H1 (cell line): Measurements from ENCODE around the gene FAN1. TPM values are rescaled to one million over a fixed set of nuclear protein-coding genes. Genes with fewer than 3 reads are reported as not detected.

Experiments
- CTCF ChIA-PET: fragments of 300-600 bp; sonication (Branson Sonifier 250); formaldehyde crosslinking; loops from one replicate; lab custom pipeline; 2021; ENCODE audit not compliant: partially characterized antibody; lab: Charles Lee
- POLR2A ChIA-PET: fragments of 300-600 bp; sonication (Branson Sonifier 250); formaldehyde crosslinking; loops from one replicate; lab custom pipeline; 2021; ENCODE audit warnings: inconsistent platforms; ENCODE audit not compliant: partially characterized antibody; lab: Charles Lee
- DNase-seq, 2 experiments: peaks; one replicate each; pipeline versions ENCODE4 v3.0.0 to v3.0.0-alpha.2; 2010 to 2022; ENCODE audit warnings: low spot score in 2 of 2, low read depth in 1 of 2, mixed read lengths in 1 of 2
- FAIRE-seq: peaks from 2 replicates; lab custom pipeline; 2011; peaks lifted over from hg19 to GRCh38; lab: Jason Lieb, UNC
- H2AFZ ChIP-seq: 2 replicates; pipeline ENCODE4 v1.8.1; 2012; ENCODE audit warnings: low read length, inconsistent platforms
- H2AK5ac ChIP-seq: 2 replicates; pipeline ENCODE4 v1.6.1; 2013; ENCODE audit warnings: low read depth, low read length
- H2BK120ac ChIP-seq: replicated peaks from 2 replicates; pipeline ENCODE3; 2013; ENCODE audit warnings: low read depth, low read length, inconsistent platforms
- H2BK12ac ChIP-seq: 2 replicates; pipeline ENCODE4 v1.6.1; 2013; ENCODE audit warnings: low read depth, low read length
- H2BK15ac ChIP-seq: 2 replicates; pipeline ENCODE4 v1.6.1; 2013; ENCODE audit warnings: low read length
- H2BK20ac ChIP-seq: 2 replicates; pipeline ENCODE4 v1.6.1; 2013; ENCODE audit warnings: low read length
- H2BK5ac ChIP-seq: 2 replicates; pipeline ENCODE4 v1.6.1; 2013; ENCODE audit warnings: low read depth, low read length
- H3K14ac ChIP-seq: 2 replicates; pipeline ENCODE4 v1.6.1; 2013; ENCODE audit warnings: inconsistent platforms; ENCODE audit not compliant: insufficient read length
- H3K18ac ChIP-seq: 2 replicates; pipeline ENCODE4 v1.6.1; 2013; ENCODE audit warnings: low read length; ENCODE audit errors: extremely low read depth
- H3K23ac ChIP-seq: 2 replicates; pipeline ENCODE4 v1.6.1; 2013; ENCODE audit warnings: inconsistent platforms; ENCODE audit not compliant: insufficient read length
- H3K23me2 ChIP-seq: 2 replicates; pipeline ENCODE4 v1.6.1; 2013; ENCODE audit warnings: low read depth, low read length
- H3K27ac ChIP-seq: 2 replicates; pipeline ENCODE4 v1.6.1; 2011; ENCODE audit warnings: low read depth, low read length, inconsistent platforms
- H3K27me3 ChIP-seq, 4 experiments: replicated peaks in 1 of 4; 1 replicate in 1 of 4; 2 replicates in 3 of 4; pipeline versions ENCODE4 v1.6.1 to v1.8.1; 2011 to 2013; ENCODE audit warnings: low read length in 3 of 4, mild to moderate bottlenecking in 3 of 4, inconsistent platforms in 2 of 4, mixed read lengths in 2 of 4, moderate library complexity in 1 of 4; ENCODE audit not compliant: control insufficient read depth in 3 of 4, insufficient read depth in 3 of 4; ENCODE audit errors: extremely low read depth in 1 of 4
- H3K36me3 ChIP-seq, 4 experiments: 2 replicates each; pipeline versions ENCODE4 v1.6.1 to v1.8.1; 2011 to 2013; ENCODE audit warnings: mild to moderate bottlenecking in 4 of 4, low read length in 3 of 4, moderate library complexity in 2 of 4, control low read depth in 1 of 4, inconsistent platforms in 1 of 4; ENCODE audit not compliant: insufficient read depth in 4 of 4, control insufficient read depth in 2 of 4
- H3K4ac ChIP-seq: replicated peaks from 2 replicates; pipeline ENCODE3; 2013; ENCODE audit warnings: low read length, low read depth, mixed read lengths, inconsistent platforms; ENCODE audit not compliant: insufficient read length
- H3K4me1 ChIP-seq, 4 experiments: replicated peaks in 1 of 4; 1 replicate in 1 of 4; 2 replicates in 3 of 4; pipeline versions ENCODE4 v1.6.1 to v1.8.1; 2011 to 2013; ENCODE audit warnings: low read length in 3 of 4, inconsistent platforms in 2 of 4, mixed read lengths in 1 of 4; ENCODE audit not compliant: insufficient read depth in 4 of 4, control insufficient read depth in 3 of 4
- H3K4me2 ChIP-seq, 2 experiments: 2 replicates each; pipeline versions ENCODE4 v1.6.1 to v1.8.1; 2011 to 2013; ENCODE audit warnings: low read depth in 2 of 2, low read length in 2 of 2, control low read depth in 1 of 2, inconsistent platforms in 1 of 2, mild to moderate bottlenecking in 1 of 2; ENCODE audit not compliant: insufficient read depth in 1 of 2
- H3K4me3 ChIP-seq, 4 experiments: fragments of 200-600, 300-600 bp in 1 of 4; sonication (generic), shearing (Covaris generic), sonication (Bioruptor Twin) in 1 of 4; 2 replicates each; pipeline versions ENCODE4 v1.5.1 to v1.8.1; 2011 to 2016; ENCODE audit warnings: low read length in 4 of 4, low read depth in 3 of 4, control low read depth in 2 of 4, inconsistent platforms in 2 of 4, mild to moderate bottlenecking in 2 of 4, mixed read lengths in 1 of 4, moderate library complexity in 1 of 4; ENCODE audit not compliant: insufficient read depth in 2 of 4; ENCODE audit errors: extremely low read depth in 1 of 4
- H3K56ac ChIP-seq: replicated peaks from 2 replicates; pipeline ENCODE3; 2013; ENCODE audit warnings: low read depth, mild to moderate bottlenecking, mixed read lengths, low read length, inconsistent platforms; ENCODE audit not compliant: insufficient read length
- H3K79me1 ChIP-seq: 2 replicates; pipeline ENCODE4 v1.6.1; 2013; ENCODE audit warnings: low read depth, low read length, control low read depth
- H3K79me2 ChIP-seq, 2 experiments: 2 replicates each; pipeline versions ENCODE4 v1.6.1 to v1.8.1; 2012 to 2013; ENCODE audit warnings: low read length in 2 of 2, mild to moderate bottlenecking in 2 of 2, inconsistent platforms in 1 of 2; ENCODE audit not compliant: insufficient read depth in 2 of 2, control insufficient read depth in 1 of 2
- H3K9ac ChIP-seq, 4 experiments: replicated peaks in 1 of 4; 1 replicate in 1 of 4; 2 replicates in 3 of 4; pipeline versions ENCODE4 v1.6.1 to v1.8.1; 2011 to 2013; ENCODE audit warnings: low read depth in 3 of 4, low read length in 3 of 4, control low read depth in 2 of 4, mild to moderate bottlenecking in 2 of 4, moderate library complexity in 2 of 4, inconsistent platforms in 1 of 4; ENCODE audit errors: extremely low read depth in 1 of 4
- H3K9me3 ChIP-seq, 2 experiments: 2 replicates each; pipeline versions ENCODE4 v1.6.1 to v1.8.1; 2012 to 2013; ENCODE audit warnings: mild to moderate bottlenecking in 2 of 2, moderate library complexity in 2 of 2, control low read depth in 1 of 2, inconsistent platforms in 1 of 2, low read depth in 1 of 2, low read length in 1 of 2, mixed read lengths in 1 of 2; ENCODE audit not compliant: insufficient read depth in 2 of 2
- H4K20me1 ChIP-seq, 2 experiments: replicated peaks in 1 of 2; 2 replicates each; pipeline versions ENCODE3 to v1.8.1; 2011 to 2013; ENCODE audit warnings: inconsistent platforms in 2 of 2, low read length in 2 of 2, mild to moderate bottlenecking in 1 of 2; ENCODE audit not compliant: insufficient read depth in 2 of 2, control insufficient read depth in 1 of 2
- H4K5ac ChIP-seq: 2 replicates; pipeline ENCODE4 v1.6.1; 2013; ENCODE audit warnings: low read length, low read depth, mixed read lengths, inconsistent platforms; ENCODE audit not compliant: insufficient read length
- H4K8ac ChIP-seq: 2 replicates; pipeline ENCODE4 v1.8.0; 2013; ENCODE audit warnings: mild to moderate bottlenecking, moderate library complexity, low read length, inconsistent platforms; ENCODE audit not compliant: insufficient read depth; ENCODE audit errors: extremely low read depth
- H4K91ac ChIP-seq: replicated peaks from 2 replicates; pipeline ENCODE3; 2013; ENCODE audit warnings: low read length, mixed read lengths, inconsistent platforms; ENCODE audit not compliant: insufficient read length
- ATF3 ChIP-seq: IDR thresholded peaks from 2 replicates; pipeline ENCODE4 v1.6.1; 2011; ENCODE audit warnings: low read depth, mild to moderate bottlenecking, low read length; ENCODE audit not compliant: insufficient read depth
- BACH1 ChIP-seq: IDR thresholded peaks from 2 replicates; pipeline ENCODE4 v1.6.1; 2012; ENCODE audit warnings: low read length, improper control_type of control experiment
- CBX8 ChIP-seq: fragments of 300-800, 300-1000 bp; sonication (generic); IDR thresholded peaks from 2 replicates; pipeline ENCODE4 v1.7.1; 2016; ENCODE audit warnings: low read depth, low read length, borderline replicate concordance
- E2F6 ChIP-seq: IDR thresholded peaks from 2 replicates; pipeline ENCODE4 v1.6.1; 2012; ENCODE audit warnings: inconsistent platforms
- KDM5A ChIP-seq: fragments of 200-600 bp; IDR thresholded peaks from 2 replicates; pipeline ENCODE4 v1.7.1; 2012; ENCODE audit warnings: mild to moderate bottlenecking, low read length, inconsistent platforms, mixed read lengths
- MAFK ChIP-seq: IDR thresholded peaks from 2 replicates; pipeline ENCODE4 v1.6.1; 2012; ENCODE audit warnings: low read depth, mild to moderate bottlenecking, improper control_type of control experiment, low read length
- POLR2A ChIP-seq, 2 experiments: IDR thresholded peaks; 1 replicate in 1 of 2; 2 replicates in 1 of 2; pipeline ENCODE4 v1.6.1; 2011; ENCODE audit warnings: low read depth in 2 of 2, low read length in 2 of 2, mild to moderate bottlenecking in 2 of 2; ENCODE audit errors: control extremely low read depth in 1 of 2
- WGBS, 2 experiments: shearing (Covaris generic) in 1 of 2; methylation state at CpG; one replicate each; pipeline versions ENCODE4 v1.1.6 to v1.1.7; 2013 to 2015; ENCODE audit warnings: low lambda C conversion rate in 2 of 2, mixed read lengths in 2 of 2, inconsistent platforms in 1 of 2, low coverage in 1 of 2, missing lambda C conversion rate in 1 of 2; ENCODE audit not compliant: insufficient replicate concordance in 2 of 2, insufficient coverage in 1 of 2, insufficient read length in 1 of 2; ENCODE audit errors: extremely low coverage in 1 of 2, missing lambda C conversion rate in 1 of 2; 5-methylcytosine and 5-hydroxymethylcytosine counted together
- polyA plus RNA-seq, 7 experiments: library from polyadenylated mRNA; depleted of rRNA in 3 of 7; stranded (reverse) in 5 of 7; unstranded in 2 of 7; fragments of >200 nt in 5 of 7; fragments of 200-250 nt in 2 of 7; gene quantifications; 1 replicate in 5 of 7; 2 replicates in 1 of 7; 4 replicates in 1 of 7; pipeline versions ENCODE4 v1.2.1 to v1.2.3, GENCODE V29; 2011 to 2013; ENCODE audit warnings: missing spikeins in 2 of 7, mixed read lengths in 2 of 7
- total RNA-seq: library from RNA; stranded (reverse); fragmentation: NEBNext Ultra II Directional; extraction: Animal tissue kit (Norgen Biotek cat#: 25700); gene quantifications from 2 replicates; pipeline ENCODE4 v1.2.1, GENCODE V29; 2021

Gene FAN1
- total and polyA plus RNA-seq, 2 of the 8 experiments (the other 6 are each of a cell fraction or from before 2014, with no cell fraction given) = 8.6 to 24.9 TPM

GRCh38 chr15:30927148-30927761, 23.5 kb downstream of the FAN1 start:
- no peak overlapping the region for H2BK15ac ChIP-seq
- H4K20me1 ChIP-seq = no peaks in the 10 kb centered on the region
- H3K14ac ChIP-seq = no peak overlapping the region
- ChIA-PET CTCF (interaction anchor here (0.7 to 0.9 kb wide), 2 partner anchors 11 to 202 kb away, joined by 3 read pairs; no protein-coding TSS in a partner anchor), POLR2A (no interaction called here)
- H3K4me1 ChIP-seq = peaks cover 14 to 18% (median 16%) of the 10 kb centered on the region in 4 experiments
- no peaks in the 10 kb centered on the region for H3K23me2 ChIP-seq
- TF ChIP-seq POLR2A (IDR thresholded peaks at IDR 0.05; ENCODE audit: control extremely low read depth in 1 of 2, low read depth in 2 of 2, low read length in 2 of 2) (no peak), KDM5A (no peak), CBX8 (no peak), MAFK (no peak), E2F6 (no peak), ATF3 (no peak), BACH1 (no peak)
- DNase-seq = no peak
- no peak overlapping the region for H3K18ac ChIP-seq
- no peaks in the 10 kb centered on the region; a peak in 1 of 4 replicates for H3K9me3 ChIP-seq
- H2BK12ac ChIP-seq = no peak overlapping the region
- H2BK20ac ChIP-seq = no peak overlapping the region
- H4K8ac ChIP-seq = no peak overlapping the region; the same call in 1 of the 2 replicates
- no peak overlapping the region for H2AK5ac ChIP-seq
- no peak overlapping the region for H3K56ac ChIP-seq
- H3K27me3 ChIP-seq = no peaks in the 10 kb centered on the region
- H3K9ac ChIP-seq = no peak overlapping the region; a peak in 1 of 7 replicates
- FAIRE-seq = no peak
- no peak overlapping the region for H2BK120ac ChIP-seq
- H3K79me2 ChIP-seq = no peaks in the 10 kb centered on the region
- H3K4me3 ChIP-seq = no peak overlapping the region
- H3K27ac ChIP-seq = no peak overlapping the region
- WGBS, 2 experiments = 92% methylated on average over 7 of the region's 7 CpGs; no CpG with 5 or more reads in 1 of the 2 experiments
- H3K4ac ChIP-seq = no peak overlapping the region
- H2AFZ ChIP-seq = no peak overlapping the region
- H2BK5ac ChIP-seq = no peak overlapping the region; the same call in 1 of the 2 replicates
- peaks cover 10 to 73% (median 52%) of the 10 kb centered on the region in 4 experiments for H3K36me3 ChIP-seq
- H3K23ac ChIP-seq = no peak overlapping the region
- no peak overlapping the region for H4K5ac ChIP-seq
- no peak overlapping the region for H3K4me2 ChIP-seq
- no peaks in the 10 kb centered on the region; the same call in 1 of the 2 replicates for H3K79me1 ChIP-seq
- no peak overlapping the region for H4K91ac ChIP-seq
